Fibroblast of peridontal ligament (primary cell): ENCODE results near the gene PFDN6.
"Not testable (repeated sequence)": the region's sequence is repeated elsewhere in the genome, so short reads cannot be mapped to it uniquely, and the experiment has no call there.

ENCODE experiments used
- DNase-seq: peaks from one replicate; pipeline ENCODE4 v3.0.0-alpha.2; 2010; ENCODE audit errors: extremely low read depth

Gene PFDN6

DNA sequence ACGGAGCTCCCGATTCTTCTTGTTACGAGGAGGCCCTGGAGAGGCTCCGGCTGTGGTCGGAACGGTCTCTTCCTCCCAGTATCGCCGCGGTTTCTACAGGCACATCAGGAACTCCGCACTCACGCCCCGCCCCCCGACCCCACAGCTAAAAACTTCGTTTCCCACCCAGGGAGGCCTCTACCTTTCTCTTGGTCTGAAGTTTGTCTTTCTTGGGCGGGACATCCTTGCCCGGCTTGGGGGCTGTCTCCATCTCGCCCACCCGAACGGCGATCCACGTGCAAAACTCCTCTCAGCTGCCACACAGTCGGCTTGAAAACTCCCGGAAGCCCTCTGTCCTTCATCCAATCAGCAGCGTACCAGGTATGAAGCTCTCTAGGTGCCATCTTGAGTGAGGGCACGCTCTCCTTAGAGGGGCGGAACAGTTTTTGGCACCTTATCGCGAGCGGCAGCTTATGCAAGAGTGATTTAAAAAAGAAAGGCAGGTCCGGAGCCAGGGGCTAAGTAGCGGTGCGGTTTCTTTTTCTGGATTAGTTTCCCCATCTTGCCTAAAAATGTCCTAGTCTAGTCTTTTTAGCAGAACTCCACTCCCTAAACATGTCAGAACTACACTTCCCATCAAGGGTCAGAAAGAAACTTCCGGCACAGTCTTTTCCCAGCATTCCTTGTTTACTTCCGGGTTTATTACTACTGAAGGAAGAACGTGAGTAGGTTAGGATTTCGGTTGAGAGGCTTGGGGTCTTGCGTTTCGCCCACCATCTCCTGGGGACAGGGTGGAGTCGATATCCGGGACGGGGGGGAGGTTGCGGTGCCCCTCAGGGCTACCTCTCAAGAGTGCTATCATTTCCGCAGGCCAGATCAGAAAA lies at the start of gene PFDN6, which contains the start of gene WDR46:
Gene PFDN6 (plus strand): TSS at position 681 of the 863 bp plus-strand sequence. CDS start 256 bp downstream, outside the sequence.
Gene WDR46 (minus strand): TSS at position 319 of the 863 bp plus-strand sequence. CDS start 69 bp downstream, at position 250.
- DNase-seq = peak; percentile 91

DNA sequence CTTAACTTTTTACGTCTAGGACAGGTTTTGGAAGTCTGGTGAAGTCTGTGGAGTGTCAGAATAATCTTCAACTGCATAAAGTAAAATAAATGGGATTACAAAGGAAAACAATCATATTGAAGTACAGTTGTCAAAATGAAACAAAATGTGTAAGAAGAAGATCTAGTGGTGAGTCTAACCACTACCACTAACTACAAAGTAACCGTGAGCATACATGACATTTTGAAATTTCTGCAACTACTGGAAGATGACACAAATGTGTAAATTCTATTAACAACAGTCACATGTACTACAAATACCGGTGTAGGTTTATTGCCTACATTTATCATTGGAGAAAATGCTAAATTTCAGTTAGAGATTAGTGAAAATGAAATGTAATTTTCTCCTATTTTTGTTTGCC lies 47.4 kb upstream of the PFDN6 start:
- no peak for DNase-seq

DNA sequence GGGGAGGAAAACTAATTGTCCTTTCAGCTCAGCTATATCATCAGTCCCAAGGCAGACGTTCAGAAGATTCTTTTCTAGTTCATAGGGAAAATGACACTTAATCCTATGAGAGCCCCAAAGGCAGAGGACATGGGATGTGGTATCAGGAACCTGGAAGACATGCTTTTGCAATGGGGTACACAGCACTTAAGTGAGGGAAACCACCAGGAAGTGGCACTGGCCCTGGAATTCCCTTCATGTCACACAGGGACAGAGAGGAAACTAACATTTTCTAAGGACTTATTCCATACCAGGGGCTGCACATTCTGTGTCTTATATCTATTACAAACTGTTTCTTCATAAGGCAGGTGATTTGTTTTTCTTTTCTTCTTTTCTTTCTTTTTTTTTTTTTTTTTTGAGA lies 45.9 kb upstream of the PFDN6 start:
- DNase-seq = no peak

DNA sequence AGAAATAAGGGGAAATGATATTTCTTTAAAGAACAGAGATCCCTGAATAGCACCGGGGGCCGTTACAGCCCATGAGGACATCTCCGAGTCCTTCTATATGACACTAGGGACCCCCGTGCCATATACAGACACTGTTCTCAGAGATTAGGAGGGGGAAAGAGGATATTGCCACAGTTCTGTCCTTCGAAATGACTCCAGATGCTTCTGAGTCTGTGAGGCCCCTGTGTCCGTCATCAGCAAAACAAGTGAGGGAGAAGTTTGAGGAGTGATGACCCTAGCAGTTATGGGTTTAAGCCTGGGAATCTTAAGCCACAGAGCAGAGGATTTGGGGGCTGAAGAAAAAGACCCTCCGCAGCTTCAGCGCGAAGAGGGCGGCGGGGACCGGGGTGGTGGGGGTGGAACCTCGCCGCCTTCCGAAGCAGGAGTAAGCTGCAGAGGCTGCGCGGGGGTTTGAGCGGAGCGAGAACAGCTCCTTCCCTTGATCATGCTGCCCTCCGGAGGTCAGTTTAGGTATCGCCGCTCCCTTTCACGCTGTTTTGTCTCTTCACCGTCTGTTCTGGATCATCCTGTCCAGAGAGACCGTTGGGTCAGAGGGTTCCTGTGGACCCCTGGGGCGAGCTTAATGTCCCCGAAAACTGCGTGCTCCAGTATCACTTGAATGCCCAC lies 41.3 kb upstream of the PFDN6 start:
- peak; percentile 87 for DNase-seq

DNA sequence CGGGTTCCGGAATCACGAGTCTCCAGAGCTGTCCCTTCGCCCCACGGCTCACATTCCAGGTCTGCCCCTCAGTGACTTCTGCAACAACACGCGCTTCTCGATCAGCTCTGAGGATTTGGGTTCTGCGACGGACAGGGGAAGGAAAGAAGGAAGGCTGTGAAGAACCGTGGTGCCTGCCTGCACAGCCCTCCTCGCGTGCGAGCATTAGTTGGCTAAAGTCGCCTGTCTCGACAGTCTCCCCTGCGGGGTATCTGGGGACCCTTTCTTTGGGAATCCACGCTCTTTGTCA lies 40.8 kb upstream of the PFDN6 start:
- no peak for DNase-seq

DNA sequence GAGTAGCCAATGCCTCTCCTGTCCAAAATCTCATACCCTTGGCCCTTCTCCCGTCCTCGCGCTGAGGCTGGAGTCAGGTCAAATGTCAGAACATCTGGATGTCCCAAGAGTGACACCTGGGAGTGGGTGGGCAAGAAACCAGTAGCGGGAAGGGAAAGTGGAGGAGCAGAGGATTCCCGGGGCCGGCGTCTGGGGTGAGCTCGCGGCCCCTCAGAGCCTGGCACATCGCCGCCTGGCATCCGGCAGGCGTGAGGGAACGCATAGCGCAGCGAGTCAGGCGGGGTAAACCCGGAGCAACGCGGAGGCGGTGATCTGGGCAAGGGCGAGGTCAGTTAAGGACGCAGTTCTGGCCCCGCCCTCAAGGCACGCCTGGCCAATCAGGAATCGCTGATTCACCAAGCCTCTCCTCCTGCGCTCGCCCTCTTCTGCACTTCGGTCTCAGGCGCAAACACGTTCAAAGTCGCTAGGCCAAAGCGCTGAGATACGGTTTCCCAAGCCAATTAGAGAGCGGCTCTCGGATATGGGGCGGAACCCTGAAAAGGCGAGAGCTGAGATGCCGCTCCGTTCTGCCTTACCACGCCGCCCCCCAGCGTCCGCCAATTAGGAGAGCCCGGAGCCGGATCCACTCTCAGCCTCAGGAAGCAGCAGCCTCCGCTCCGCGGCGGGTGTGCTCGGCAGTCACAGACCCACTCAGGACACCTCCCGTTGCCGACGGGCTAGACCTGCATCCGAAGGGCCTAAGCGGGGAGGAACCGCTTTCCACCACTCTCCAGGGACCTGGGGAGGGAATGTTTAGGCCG lies 40.3 kb upstream of the PFDN6 start:
- peak; percentile 99 for DNase-seq

DNA sequence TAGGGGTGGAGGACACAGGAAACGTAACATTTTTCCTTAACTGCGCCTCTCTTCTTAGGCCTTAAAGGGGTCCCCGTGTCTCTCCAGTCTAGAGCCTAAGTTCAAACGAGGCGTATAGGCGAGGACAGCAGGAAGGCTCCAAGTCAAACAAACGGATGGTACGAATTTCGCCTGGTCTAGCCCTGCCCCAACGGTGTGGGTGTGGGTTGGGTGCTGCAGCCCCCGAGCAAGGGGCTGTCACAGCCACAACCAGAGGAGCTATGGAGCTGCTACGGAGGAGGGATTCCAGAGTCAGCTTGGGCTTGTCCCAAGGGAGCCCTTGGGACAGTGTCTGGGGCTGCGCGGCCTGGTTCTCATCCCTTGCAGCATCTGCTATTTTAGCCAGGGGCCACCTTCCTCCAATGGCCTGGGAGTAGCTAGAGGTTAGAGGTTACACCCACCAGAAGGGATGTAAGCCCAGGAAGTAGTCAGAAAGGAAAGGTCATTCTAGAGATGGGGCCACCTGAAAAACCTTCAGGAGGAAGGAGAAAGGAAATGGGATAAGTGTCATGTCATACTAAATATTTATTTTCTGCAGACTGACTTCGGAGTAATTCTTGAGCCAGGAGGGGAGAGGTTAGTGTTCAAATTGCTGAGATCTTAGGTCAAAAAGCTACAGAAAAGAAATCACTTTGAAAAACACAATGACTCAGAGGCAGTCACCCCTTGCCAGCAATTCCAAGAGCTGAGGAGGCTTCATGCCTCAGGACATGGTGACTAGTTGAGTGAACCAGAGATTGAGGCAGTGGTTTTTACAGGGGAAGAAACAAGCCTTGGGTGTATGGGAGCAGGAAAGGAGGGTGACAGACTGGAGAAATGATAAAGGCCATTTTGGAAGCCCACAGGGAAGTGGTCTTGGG lies 39.4 kb upstream of the PFDN6 start:
- peak; percentile 82 for DNase-seq

DNA sequence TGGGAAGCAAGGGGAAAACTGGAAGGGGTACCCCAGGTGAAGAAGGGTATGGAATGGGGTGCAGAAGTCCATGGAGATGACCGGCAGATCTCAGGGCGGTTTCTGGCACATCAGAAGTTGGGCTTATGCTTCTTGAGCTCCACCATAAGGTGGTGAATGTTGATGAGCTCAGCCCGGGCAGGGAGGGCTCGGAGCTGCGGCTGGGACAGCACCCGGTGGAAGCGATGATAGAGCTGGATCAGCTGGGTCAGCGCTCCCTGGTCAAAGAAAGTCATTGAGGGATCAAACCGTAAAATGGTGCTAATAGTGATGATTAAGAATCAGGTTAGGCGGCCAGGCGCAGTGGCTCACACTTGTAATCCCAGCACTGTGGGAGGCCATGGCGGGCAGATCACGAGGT lies 38.7 kb upstream of the PFDN6 start:
- no peak for DNase-seq

DNA sequence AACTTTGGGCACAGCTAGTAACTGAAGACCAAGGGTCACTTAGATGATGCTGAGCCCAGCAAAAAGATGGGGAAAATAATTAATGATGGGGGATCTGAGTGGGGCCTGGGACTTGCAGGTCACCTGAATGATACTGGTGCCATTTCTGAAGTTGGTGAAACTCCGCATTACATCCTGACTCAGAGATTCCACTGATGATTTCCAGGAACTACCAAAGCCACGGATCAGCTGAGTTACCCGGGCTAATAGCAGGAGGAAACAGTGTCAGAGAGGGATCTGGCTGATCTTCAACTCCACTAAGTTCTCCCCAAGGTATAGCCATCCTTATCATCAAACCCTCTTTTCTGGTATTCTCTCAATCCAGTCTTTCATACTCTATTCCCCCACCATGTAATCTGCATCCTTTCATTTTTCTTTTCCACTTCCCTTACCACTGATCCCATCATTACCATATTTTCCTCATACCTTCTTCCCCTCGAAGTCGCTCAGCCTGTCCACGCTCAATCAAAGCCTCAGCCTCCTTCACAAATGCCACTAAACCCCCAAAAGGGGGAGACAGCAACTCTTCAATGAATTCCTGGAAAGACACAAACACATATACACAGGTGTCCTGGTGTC lies 37.9 kb upstream of the PFDN6 start:
- DNase-seq = peak; percentile 12

DNA sequence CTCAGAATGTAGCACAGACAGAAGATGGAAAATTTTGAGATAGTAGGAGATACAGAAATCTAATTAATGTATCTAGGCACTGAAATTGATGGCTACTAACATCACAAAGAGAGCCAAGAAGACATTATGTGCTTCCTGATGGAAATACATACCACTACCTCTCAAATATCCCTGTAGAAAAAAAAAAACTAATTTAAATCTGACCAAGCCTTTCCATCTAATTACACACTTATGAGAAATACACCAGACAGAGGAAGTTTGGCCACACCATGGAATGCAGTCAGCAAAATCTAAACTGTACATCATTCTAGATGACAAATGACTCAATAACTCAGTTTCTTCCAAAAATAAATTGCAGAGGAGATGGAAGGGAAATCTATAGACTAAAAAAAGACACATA lies 36.6 kb upstream of the PFDN6 start:
- peak; percentile 25 for DNase-seq

DNA sequence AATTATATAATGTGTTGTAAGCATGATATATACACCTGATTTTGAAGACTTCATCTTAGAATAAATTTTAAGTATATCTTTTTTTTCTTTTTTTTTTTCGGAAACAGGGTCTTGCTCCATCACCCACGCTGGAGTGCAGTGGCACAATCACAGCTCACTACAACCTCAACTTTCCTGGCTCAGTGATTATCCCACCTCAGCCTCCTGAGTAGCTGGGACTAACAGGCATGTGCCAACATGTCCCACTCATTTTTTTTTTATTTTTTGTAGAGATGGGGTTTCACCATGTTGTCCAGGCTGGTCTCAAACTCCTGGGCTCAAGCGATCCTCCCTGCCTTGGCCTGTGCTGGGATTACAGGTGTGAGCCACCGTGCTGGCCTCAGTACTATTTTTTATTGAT lies 34.8 kb upstream of the PFDN6 start:
- no peak for DNase-seq

DNA sequence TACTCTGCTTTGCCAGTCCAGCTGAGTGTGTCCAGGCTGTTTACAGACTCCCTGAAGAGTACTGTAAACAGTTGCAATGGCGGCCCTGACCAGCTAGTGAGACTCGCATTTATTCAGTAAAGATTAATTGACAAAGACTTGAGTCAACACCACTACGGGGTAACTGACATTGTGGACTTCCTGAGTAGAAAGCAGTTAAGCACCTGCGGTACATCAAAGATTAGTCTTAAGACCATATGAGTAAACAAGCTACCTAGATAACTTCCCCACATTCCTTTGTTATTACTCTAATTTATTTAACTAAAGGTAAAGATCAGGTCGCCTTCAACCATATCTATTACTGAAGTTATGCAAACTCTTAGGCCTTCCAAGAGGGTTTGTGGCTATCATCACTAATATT lies 30.4 kb upstream of the PFDN6 start:
- no peak for DNase-seq

DNA sequence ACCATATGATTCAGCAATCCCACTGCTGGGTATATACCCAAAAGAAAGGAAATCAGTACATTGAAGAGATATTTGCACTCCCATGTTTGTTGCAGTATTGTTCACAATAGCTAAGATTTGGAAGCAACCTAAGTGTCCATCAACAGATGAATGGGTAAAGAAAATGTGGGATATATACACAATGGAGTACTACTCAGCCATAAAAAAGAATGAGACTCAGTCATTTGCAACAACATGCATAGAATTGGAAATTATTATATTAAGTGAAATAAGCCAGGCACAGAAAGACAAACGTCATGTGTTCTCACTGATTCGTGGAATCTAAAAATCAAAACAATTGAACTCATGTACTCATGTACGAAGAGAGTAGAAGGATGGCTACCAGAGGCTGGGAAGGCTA lies 26.9 kb upstream of the PFDN6 start:
- DNase-seq = not testable (repeated sequence)

DNA sequence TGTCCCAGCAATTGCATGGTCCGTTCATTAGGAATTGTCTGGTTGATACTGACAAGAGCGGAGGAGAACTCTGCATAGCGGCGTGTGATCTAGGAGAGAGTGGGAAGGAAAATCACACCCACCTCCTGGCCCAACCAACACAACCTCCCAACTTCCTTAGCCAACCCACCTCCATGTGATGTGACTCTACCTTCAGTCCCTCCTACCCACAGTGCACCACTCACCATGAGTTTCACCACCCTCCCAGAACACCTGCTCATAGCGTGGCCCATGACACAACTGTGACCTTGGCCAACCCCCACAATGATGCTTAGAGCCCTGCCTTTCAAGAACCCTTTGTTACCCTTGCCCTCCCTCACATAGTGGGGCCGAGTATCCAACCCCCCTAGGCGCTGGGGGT lies 25.4 kb upstream of the PFDN6 start:
- DNase-seq = no peak

DNA sequence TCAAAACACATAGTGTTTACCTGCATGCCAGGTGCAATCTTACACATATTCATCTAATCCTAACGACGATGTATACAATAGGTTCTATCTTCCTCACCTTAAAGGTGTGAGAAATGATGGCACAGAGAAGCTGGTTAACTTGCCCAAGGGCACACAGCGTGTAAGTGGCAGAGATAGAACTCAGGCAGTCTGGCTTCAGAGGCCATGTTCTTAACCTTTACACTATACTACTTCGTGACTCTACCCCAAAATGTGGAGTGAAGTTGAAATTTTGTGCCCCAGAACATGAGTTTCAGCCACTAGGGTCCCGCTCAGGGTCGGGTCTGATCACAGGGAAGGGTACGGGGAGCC lies 18.3 kb upstream of the PFDN6 start:
- no peak for DNase-seq

DNA sequence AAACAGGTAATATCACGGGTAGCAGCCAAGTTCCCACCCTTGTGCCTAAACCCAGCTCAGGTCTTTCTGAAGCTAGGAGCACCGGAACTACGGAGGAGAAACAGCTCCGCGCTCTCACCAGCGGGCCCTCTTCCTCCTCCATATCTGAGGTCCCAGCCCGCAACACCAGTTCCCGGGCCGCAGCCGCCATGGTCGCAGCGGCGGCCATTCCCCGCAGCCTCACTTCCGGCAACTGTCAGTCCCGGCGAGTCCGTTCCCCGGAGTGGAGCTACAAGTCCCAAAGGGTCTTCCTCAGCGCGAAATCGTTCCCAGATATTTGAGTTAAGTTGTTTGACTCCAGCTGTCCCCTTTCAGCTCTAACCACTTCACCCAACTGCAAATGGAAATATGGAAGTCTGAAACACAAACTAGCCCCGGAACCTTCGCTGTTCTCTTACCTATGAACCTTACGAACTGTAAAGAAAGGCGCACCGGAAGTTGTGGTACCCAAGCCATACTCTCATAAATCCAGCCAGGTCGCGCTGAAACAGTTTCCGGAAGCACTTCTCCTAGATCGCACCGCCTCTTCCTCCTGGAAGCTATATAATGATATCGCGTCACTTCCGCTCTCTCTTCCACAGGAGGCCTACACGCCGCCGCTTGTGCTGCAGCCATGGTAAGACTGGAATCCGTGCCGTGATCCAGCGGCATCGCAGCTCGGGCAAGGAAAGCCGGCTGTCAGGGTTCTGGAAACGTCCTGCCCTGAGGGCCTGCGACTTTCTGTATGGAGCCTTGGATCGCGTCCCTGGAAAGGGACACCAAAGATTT lies 17.7 kb upstream of the PFDN6 start, which contains the start of the genes RPS18 and VPS52:
Gene RPS18 (plus strand): TSS at position 608 of the 807 bp plus-strand sequence. CDS start 45 bp downstream, at position 653.
Gene VPS52 (minus strand): TSS at position 409 of the 807 bp plus-strand sequence. CDS start 201 bp downstream, at position 208.
- DNase-seq = peak; percentile 100

DNA sequence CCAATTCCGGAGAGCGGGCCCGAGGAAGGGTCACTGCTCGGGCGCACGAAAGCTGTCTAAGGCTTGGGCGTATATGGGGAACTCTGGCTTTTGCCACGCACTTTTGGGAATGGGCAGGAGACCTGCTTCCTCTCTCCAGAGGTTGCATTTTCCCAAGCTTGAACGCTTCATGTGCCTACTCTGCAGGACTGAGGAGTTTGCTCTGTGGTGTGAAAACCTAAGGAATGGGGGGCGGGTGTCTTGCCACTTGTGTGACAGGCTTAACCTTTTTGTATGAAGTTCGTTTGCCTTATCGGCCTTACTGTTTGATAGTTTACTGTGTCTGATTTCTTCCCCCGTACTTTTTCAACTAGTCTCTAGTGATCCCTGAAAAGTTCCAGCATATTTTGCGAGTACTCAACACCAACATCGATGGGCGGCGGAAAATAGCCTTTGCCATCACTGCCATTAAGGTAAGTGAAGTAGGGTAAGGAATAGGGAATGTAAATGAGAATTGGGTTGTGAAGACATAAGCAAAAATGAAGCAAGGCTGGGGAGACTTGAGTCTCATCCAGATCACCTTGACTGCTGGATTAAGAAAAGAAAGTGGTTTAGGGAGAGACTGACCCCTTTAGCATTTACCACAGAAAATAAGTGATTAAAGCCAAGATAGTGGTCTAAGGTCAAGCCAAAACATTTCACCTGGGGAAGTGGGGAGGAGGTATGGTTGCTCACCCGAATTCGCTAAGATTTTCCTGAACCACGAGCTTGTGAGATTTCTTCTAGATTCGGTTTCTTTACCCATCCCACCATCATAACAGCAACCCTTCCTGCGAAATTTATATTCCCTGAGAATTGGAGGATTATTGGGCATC lies 16.9 kb upstream of the PFDN6 start:
- DNase-seq = no peak

DNA sequence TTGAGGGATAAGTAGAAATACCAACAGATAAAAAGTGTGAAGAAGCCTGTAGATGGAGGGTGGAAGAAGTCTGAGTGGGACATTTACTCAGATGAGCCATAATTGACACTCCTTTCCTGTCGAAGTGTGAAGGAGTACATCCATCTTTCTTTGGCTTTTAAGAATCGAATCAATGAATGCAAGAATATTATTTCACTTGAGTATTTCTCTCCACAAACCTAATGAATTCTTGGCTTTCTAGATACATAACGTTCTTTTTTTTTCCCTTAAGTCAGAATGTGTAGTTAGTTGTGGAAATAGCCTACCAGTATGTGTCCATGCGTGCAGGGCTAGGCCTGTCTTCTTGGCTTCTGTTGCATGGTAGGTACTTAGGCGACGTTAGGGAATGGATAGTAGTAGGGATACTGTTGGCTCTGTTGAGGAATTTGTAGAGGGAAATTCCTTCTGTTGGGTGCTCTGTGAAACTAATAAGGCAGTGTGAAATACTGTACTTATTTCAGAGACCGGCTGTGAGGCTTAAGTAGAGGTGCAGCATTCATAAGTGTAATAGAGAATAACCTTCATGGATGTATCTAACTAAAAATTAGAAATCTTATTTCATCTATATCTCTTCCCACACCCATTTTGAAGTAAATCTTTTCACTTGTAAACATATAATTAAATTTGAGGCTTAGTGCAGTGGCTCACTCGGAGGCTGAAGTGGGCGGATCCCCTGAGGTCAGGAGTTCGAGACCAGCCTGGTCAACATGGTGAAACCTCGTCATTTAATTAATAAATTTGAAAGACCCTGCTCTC lies 16.1 kb upstream of the PFDN6 start:
- peak; percentile 11 for DNase-seq
